K562 (cell line): Measurements from ENCODE around the gene EMP2. TPM values are rescaled to one million over a fixed set of nuclear protein-coding genes. Genes with fewer than 3 reads are reported as not detected.

ENCODE experiments used
- ATAC-seq: fragments of 200-7000 bp; cut with Tn5 transposase; 3 replicates; pipeline ENCODE4 v1.9.1; 2020; ENCODE audit warnings: moderate library complexity
- BruUV-seq: library from RNA; stranded (reverse); fragments of 400-500 nt; replicated peaks from 2 replicates; lab custom pipeline; 2021; lab: Mats Ljungman, UMichigan
- CTCF ChIA-PET: fragments of 300-600 bp; formaldehyde crosslinking; extraction: SDS; loops from one replicate; lab custom pipeline; 2021; ENCODE audit warnings: low intra/inter-chr PET ratio; lab: Yijun Ruan, JAX
- POLR2A ChIA-PET: fragments of 300-600, 350-650 bp; sonication (Branson Sonifier 250); formaldehyde crosslinking; extraction: SDS; loops from one replicate; lab custom pipeline; 2021; ENCODE audit warnings: antibody characterized with exemption, inconsistent platforms; lab: Yijun Ruan, JAX
- DNase-seq, 4 experiments: peaks; one replicate each; pipeline versions ENCODE4 v3.0.0 to v3.0.0-alpha.2; 2011 to 2018; ENCODE audit warnings: low spot score in 3 of 4, mixed read lengths in 3 of 4; ENCODE audit errors: extremely low read depth in 1 of 4
- FAIRE-seq: peaks from 2 replicates; lab custom pipeline; 2011; peaks lifted over from hg19 to GRCh38; lab: Jason Lieb, UNC
- H2AFZ ChIP-seq: 2 replicates; pipeline ENCODE4 v1.6.0; 2011; ENCODE audit warnings: low read depth, low read length, control low read depth, inconsistent platforms
- H3K27ac ChIP-seq: fragments of 200-600 bp; 3 replicates; pipeline ENCODE4 v1.8.0; 2011; ENCODE audit warnings: low read depth, mild to moderate bottlenecking, control low read depth, inconsistent platforms, low read length, moderate library complexity, mixed read lengths; ENCODE audit errors: extremely low read depth
- H3K27me3 ChIP-seq, 2 experiments: fragments of 300-600 bp in 1 of 2; 2 replicates in 1 of 2; 3 replicates in 1 of 2; pipeline versions ENCODE4 v1.6.0 to v1.8.0; 2011; ENCODE audit warnings: inconsistent platforms in 2 of 2, low read length in 2 of 2, mild to moderate bottlenecking in 1 of 2, mixed read lengths in 1 of 2, moderate library complexity in 1 of 2; ENCODE audit not compliant: control insufficient read depth in 2 of 2, insufficient read depth in 2 of 2
- H3K36me3 ChIP-seq: fragments of 300-600 bp; 3 replicates; pipeline ENCODE4 v1.8.0; 2011; ENCODE audit warnings: mild to moderate bottlenecking, low read length, inconsistent platforms; ENCODE audit not compliant: control insufficient read depth, insufficient read depth
- H3K4me1 ChIP-seq, 2 experiments: fragments of 200-600 bp in 1 of 2; replicated peaks in 1 of 2; 2 replicates in 1 of 2; 3 replicates in 1 of 2; pipeline versions ENCODE4 v1.5.1 to v1.8.0; 2011; ENCODE audit warnings: inconsistent platforms in 2 of 2, low read length in 2 of 2, mild to moderate bottlenecking in 1 of 2, mixed read lengths in 1 of 2, moderate library complexity in 1 of 2; ENCODE audit not compliant: control insufficient read depth in 2 of 2, insufficient read depth in 2 of 2
- H3K4me2 ChIP-seq: 2 replicates; pipeline ENCODE4 v1.6.1; 2011; ENCODE audit warnings: low read length, control low read depth, inconsistent platforms, mixed read lengths; ENCODE audit not compliant: insufficient read depth
- H3K4me3 ChIP-seq: fragments of 200-600 bp; sonication (generic), shearing (Covaris generic); 2 replicates; pipeline ENCODE4 v1.5.1; 2016; ENCODE audit warnings: control low read depth, inconsistent platforms
- H3K79me2 ChIP-seq: fragments of 200-600 bp; 3 replicates; pipeline ENCODE4 v1.8.0; 2011; ENCODE audit warnings: low read length, inconsistent platforms; ENCODE audit not compliant: control insufficient read depth, insufficient read depth
- H3K9ac ChIP-seq, 2 experiments: 2 replicates each; pipeline versions ENCODE4 v1.6.0 to v1.6.1; 2011; ENCODE audit warnings: low read depth in 2 of 2, low read length in 2 of 2, control low read depth in 1 of 2, inconsistent platforms in 1 of 2, mild to moderate bottlenecking in 1 of 2, mixed read lengths in 1 of 2; ENCODE audit not compliant: insufficient read depth in 1 of 2
- H3K9me1 ChIP-seq: one replicate; pipeline ENCODE4 v1.6.0; 2011; ENCODE audit warnings: inconsistent platforms, mild to moderate bottlenecking, low read length, moderate library complexity; ENCODE audit not compliant: control insufficient read depth, insufficient read depth
- H3K9me3 ChIP-seq: replicated peaks from 2 replicates; pipeline ENCODE4 v1.5.1; 2011; ENCODE audit warnings: low read depth, low read length, inconsistent platforms; ENCODE audit not compliant: control insufficient read depth, insufficient read depth
- H4K20me1 ChIP-seq: replicated peaks from 2 replicates; pipeline ENCODE4 v1.6.1; 2011; ENCODE audit warnings: low read length, inconsistent platforms, mixed read lengths; ENCODE audit not compliant: control insufficient read depth, insufficient read depth
- E4F1 ChIP-seq: fragments of 250-450 bp; sonication (Bioruptor Pico); IDR thresholded peaks from 2 replicates; pipeline ENCODE4 v1.5.0; 2021; ENCODE audit warnings: mild to moderate bottlenecking, borderline replicate concordance
- ELK3 ChIP-seq: fragments of 450-650 bp; formaldehyde crosslinking; IDR thresholded peaks from 2 replicates; pipeline ENCODE4 v1.4.0; 2020; ENCODE audit warnings: mild to moderate bottlenecking
- PREB ChIP-seq: sonication (generic); formaldehyde crosslinking; IDR thresholded peaks from 2 replicates; pipeline ENCODE4 v1.8.1; 2023; ENCODE audit warnings: mild to moderate bottlenecking, missing genetic modification reagents
- SIN3B ChIP-seq: fragments of 450-650 bp; IDR thresholded peaks from 2 replicates; pipeline ENCODE4 v1.6.1; 2017; ENCODE audit warnings: low read depth, mild to moderate bottlenecking, moderate library complexity
- SP1 ChIP-seq: sonication (generic); formaldehyde crosslinking; IDR thresholded peaks from 2 replicates; pipeline ENCODE4 v1.8.1; 2022; ENCODE audit warnings: mild to moderate bottlenecking, missing genetic modification reagents
- SRF ChIP-seq, 2 experiments: fragments of 250-450, 450-650 bp in 1 of 2; sonication (Bioruptor Pico) in 1 of 2; sonication (generic) in 1 of 2; formaldehyde crosslinking; IDR thresholded peaks; 2 replicates each; pipeline versions ENCODE4 v1.5.0 to v1.5.1; 2020 to 2022; ENCODE audit warnings: mild to moderate bottlenecking in 1 of 2, missing genetic modification reagents in 1 of 2
- ZNF24 ChIP-seq: fragments of 450-650 bp; IDR thresholded peaks from 2 replicates; pipeline ENCODE4 v1.6.1; 2016
- WGBS: fragments of 100-300 bp; shearing (Covaris generic); methylation state at CpG from one replicate; pipeline ENCODE4 v1.1.6; 2016; ENCODE audit warnings: low coverage, mixed read lengths; ENCODE audit not compliant: insufficient coverage; ENCODE audit errors: missing lambda C conversion rate; 5-methylcytosine and 5-hydroxymethylcytosine counted together
- in situ Hi-C: fragments of 300-500 bp; cut with MboI; formaldehyde crosslinking; loops from 4 replicates; pipeline ENCODE4 v1.15.0; 2018; ENCODE audit warnings: inconsistent platforms, mixed read lengths
- intact Hi-C: fragments of 100-400 bp; cut with micrococcal nuclease; formaldehyde crosslinking; loops from 2 replicates; pipeline ENCODE4 v1.14.2; 2022
- polyA plus RNA-seq, 8 experiments: library from polyadenylated mRNA; depleted of rRNA in 4 of 8; stranded (reverse) in 5 of 8; unstranded in 3 of 8; fragments of >200 nt; fragmentation: Nextera tagmentation in 2 of 8; fragmentation: Illumina TruSeq in 1 of 8; extraction: Ambion mirVana in 2 of 8; extraction: Trizol in 1 of 8; gene quantifications; 2 replicates each; pipeline versions ENCODE4 v1.2.1 to v1.2.3, GENCODE V29; 2011 to 2014; ENCODE audit warnings: inconsistent platforms in 1 of 8, missing spikeins in 1 of 8
- total RNA-seq, 7 experiments: library from RNA; depleted of rRNA in 6 of 7; stranded (reverse); fragments of >200 nt in 6 of 7; fragmentation: Illumina TruSeq in 2 of 7; extraction: Trizol in 2 of 7; gene quantifications; 2 replicates each; pipeline versions ENCODE4 v1.2.1 to v1.2.3, GENCODE V29; 2011 to 2021; ENCODE audit warnings: low replicate concordance in 1 of 7

The EMP2 gene
- total and polyA plus RNA-seq, 9 of the 15 experiments (the other 6 are each of a cell fraction or from before 2014, with no cell fraction given) = 0.73 to 6.2 (median 3.1) TPM

GRCh38 chr16:10525214-10525825 lies 55.1 kb downstream of the EMP2 start:
- ChIA-PET POLR2A (interaction anchor here (1.4 kb wide), 1 partner anchor 9 kb away, joined by 4 read pairs; no protein-coding TSS in a partner anchor), CTCF (no interaction called here)
- no peak for TF ChIP-seq SRF (CRISPR knock-in tag; IDR thresholded peaks at IDR 0.05)
- TF ChIP-seq PREB = no peak
- TF ChIP-seq E4F1 (CRISPR knock-in tag) = no peak
- no peak for TF ChIP-seq SIN3B
- no peak for TF ChIP-seq ZNF24
- no peak for TF ChIP-seq ELK3 (CRISPR knock-in tag)
- TF ChIP-seq SP1 (CRISPR knock-in tag) = no peak
- H3K27ac ChIP-seq = no peak overlapping the region
- H3K79me2 ChIP-seq = no peaks in the 10 kb centered on the region
- WGBS = 14% methylated on average over 6 of the region's 6 CpGs
- in situ Hi-C loops (loop anchor here (5.0 kb wide), 1 partner anchor 387 kb away; no protein-coding TSS in a partner anchor), intact Hi-C loops (no loop called here)
- H3K9ac ChIP-seq = no peak overlapping the region
- no peak overlapping the region for H3K4me3 ChIP-seq
- H3K27me3 ChIP-seq = peaks cover 22 to 27% of the 10 kb centered on the region in 2 experiments; a peak in 4 of 5 replicates
- no TSS peak for BruUV-seq
- H2AFZ ChIP-seq = no peak overlapping the region
- no peaks in the 10 kb centered on the region for H3K36me3 ChIP-seq
- ATAC-seq = no peak
- no peaks in the 10 kb centered on the region for H3K9me3 ChIP-seq
- H3K9me1 ChIP-seq = no peaks in the 10 kb centered on the region
- H4K20me1 ChIP-seq = no peaks in the 10 kb centered on the region
- DNase-seq = no peak
- no peak overlapping the region for H3K4me2 ChIP-seq
- no peaks in the 10 kb centered on the region for H3K4me1 ChIP-seq
- no peak for FAIRE-seq
